Right lobe of liver (tissue), 6 donors: ENCODE results near the gene TTC23L. TPM values are rescaled to one million over a fixed set of nuclear protein-coding genes. Genes with fewer than 3 reads are reported as not detected.

Experiments
- ATAC-seq, 4 donors: fragments of 200-7000 bp; cut with Tn5 transposase; one replicate each; pipeline ENCODE4 v1.9.1; 2020; ENCODE audit warnings: mild to moderate bottlenecking in 4 of 4, moderate library complexity in 4 of 4
- DNase-seq, 3 donors: peaks; one replicate each; pipeline ENCODE4 v3.0.0-alpha.2; 2020
- H3K27ac ChIP-seq, 3 donors: fragments of 200-600 bp; one replicate each; pipeline ENCODE4 v1.8.0; 2022
- H3K27me3 ChIP-seq, 2 donors: fragments of 200-600 bp; one replicate each; pipeline ENCODE4 v1.8.0; 2022
- H3K36me3 ChIP-seq, 4 donors: fragments of 200-600 bp; sonication (generic) in 1 of 4; one replicate each; pipeline versions ENCODE4 v1.5.1 to v1.8.0; 2017 to 2022; ENCODE audit warnings: control low read depth in 1 of 4
- H3K4me1 ChIP-seq, 4 donors: fragments of 200-600 bp; sonication (generic) in 1 of 4; one replicate each; pipeline versions ENCODE4 v1.5.1 to v1.8.0; 2017 to 2022; ENCODE audit warnings: control low read depth in 1 of 4
- H3K4me3 ChIP-seq, 3 donors: fragments of 200-600 bp; one replicate each; pipeline ENCODE4 v1.8.0; 2022
- H3K9me3 ChIP-seq, 4 donors: fragments of 200-600 bp; sonication (generic) in 1 of 4; one replicate each; pipeline versions ENCODE4 v1.5.1 to v1.8.0; 2017 to 2022; ENCODE audit warnings: control low read depth in 1 of 4
- POLR2A ChIP-seq: fragments of 450-650 bp; IDR thresholded peaks from one replicate; pipeline ENCODE4 v1.6.1; 2017; ENCODE audit warnings: antibody characterized with exemption, mild to moderate bottlenecking
- WGBS: methylation state at CpG from one replicate; pipeline ENCODE4 v1.1.6; 2018; ENCODE audit warnings: low coverage, low lambda C conversion rate; ENCODE audit not compliant: insufficient coverage; ENCODE audit errors: missing lambda C conversion rate; 5-methylcytosine and 5-hydroxymethylcytosine counted together
- intact Hi-C, 2 donors: fragments of 100-400 bp; cut with DNase I; formaldehyde crosslinking; loops; one replicate each; pipeline versions ENCODE4 v1.11.2 to v1.14.1; 2022
- total RNA-seq, 6 experiments: library from RNA; depleted of rRNA in 2 of 6; stranded (reverse); fragments of >200 nt in 2 of 6; fragmentation: NEBNext Ultra II Directional in 3 of 6; extraction: Animal tissue kit (Norgen Biotek cat#: 25700) in 3 of 6; gene quantifications; one replicate each; pipeline versions ENCODE4 v1.1.0 to v1.2.4, GENCODE V29; 2016 to 2023
- TF ChIP-seq, protein P1 (sequence below), 4 donors: fragments of 200-600 bp in 3 of 4; fragments of 450-650 bp in 1 of 4; IDR thresholded peaks; one replicate each; pipeline versions ENCODE4 v1.5.1 to v1.8.0; 2016 to 2022; ENCODE audit warnings: antibody characterized with exemption in 4 of 4, mild to moderate bottlenecking in 2 of 4
- donor health status: DM: no; HTN: yes; CAD: no.
- donor health status: DM: no; HTN: no; CAD: no.
- donor health status: DM: no; HTN: no; CAD: no.
- donor health status: DM: no; HTN: yes; CAD: no.
- donor health status: DM: no; HTN: yes; CAD: no.

The TTC23L gene
- total RNA-seq, 6 experiments from 2014 or later: 0.15 to 0.51 TPM; not detected in 4

GRCh38 chr5:34858790-34859189 is 19.8 kb downstream of the TTC23L start:
- H3K9me3 ChIP-seq: no peaks in the 10 kb centered on the region
- DNase-seq (no peak), ATAC-seq (no peak)
- no peaks in the 10 kb centered on the region for H3K27me3 ChIP-seq
- intact Hi-C loops: no loop called here
- TF ChIP-seq, protein P1, sequence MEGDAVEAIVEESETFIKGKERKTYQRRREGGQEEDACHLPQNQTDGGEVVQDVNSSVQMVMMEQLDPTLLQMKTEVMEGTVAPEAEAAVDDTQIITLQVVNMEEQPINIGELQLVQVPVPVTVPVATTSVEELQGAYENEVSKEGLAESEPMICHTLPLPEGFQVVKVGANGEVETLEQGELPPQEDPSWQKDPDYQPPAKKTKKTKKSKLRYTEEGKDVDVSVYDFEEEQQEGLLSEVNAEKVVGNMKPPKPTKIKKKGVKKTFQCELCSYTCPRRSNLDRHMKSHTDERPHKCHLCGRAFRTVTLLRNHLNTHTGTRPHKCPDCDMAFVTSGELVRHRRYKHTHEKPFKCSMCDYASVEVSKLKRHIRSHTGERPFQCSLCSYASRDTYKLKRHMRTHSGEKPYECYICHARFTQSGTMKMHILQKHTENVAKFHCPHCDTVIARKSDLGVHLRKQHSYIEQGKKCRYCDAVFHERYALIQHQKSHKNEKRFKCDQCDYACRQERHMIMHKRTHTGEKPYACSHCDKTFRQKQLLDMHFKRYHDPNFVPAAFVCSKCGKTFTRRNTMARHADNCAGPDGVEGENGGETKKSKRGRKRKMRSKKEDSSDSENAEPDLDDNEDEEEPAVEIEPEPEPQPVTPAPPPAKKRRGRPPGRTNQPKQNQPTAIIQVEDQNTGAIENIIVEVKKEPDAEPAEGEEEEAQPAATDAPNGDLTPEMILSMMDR (IDR thresholded peaks at IDR 0.05): no peak
- TF ChIP-seq POLR2A: no peak
- H3K36me3 ChIP-seq: no peaks in the 10 kb centered on the region
- H3K27ac ChIP-seq: no peak overlapping the region
- WGBS: 50% methylated on average over 1 of the region's 2 CpGs
- H3K4me1 ChIP-seq: no peaks in the 10 kb centered on the region
- H3K4me3 ChIP-seq: no peak overlapping the region

- Histone ChIP-seq H3K27ac (no peak overlapping the region), H3K27me3 (no peaks in the 10 kb centered on the region), H3K36me3 (no peaks in the 10 kb centered on the region), H3K4me1 (no peaks in the 10 kb centered on the region), H3K4me3 (no peak overlapping the region), H3K9me3 (no peaks in the 10 kb centered on the region)
- intact Hi-C loops: no loop called here
- ATAC-seq: no peak
- TF ChIP-seq POLR2A: no peak
- TF ChIP-seq, protein P1 (IDR thresholded peaks at IDR 0.05): no peak
- 58% methylated on average over 4 of the region's 5 CpGs for WGBS
- DNase-seq: no peak
Observed at GRCh38 chr5:34859253-34859652, 20.3 kb downstream of the TTC23L start.

GRCh38 chr5:34863946-34864345 is 25.0 kb downstream of the TTC23L start:
- Histone ChIP-seq H3K9me3 (no peaks in the 10 kb centered on the region), H3K4me1 (peaks cover 0 to 8% (median 0%) of the 10 kb centered on the region in 4 donors), H3K36me3 (no peaks in the 10 kb centered on the region), H3K4me3 (no peak overlapping the region), H3K27me3 (no peaks in the 10 kb centered on the region), H3K27ac (no peak overlapping the region)
- intact Hi-C loops: no loop called here
- ATAC-seq (peak in 3 of 4 donors; percentile 38 to 43 (median 41)), DNase-seq (no peak)
- no peak for TF ChIP-seq POLR2A
- TF ChIP-seq, protein P1 (IDR thresholded peaks at IDR 0.05): no peak
- WGBS: 30% methylated on average over 2 of the region's 3 CpGs

- intact Hi-C loops: no loop called here
- Histone ChIP-seq H3K36me3 (no peaks in the 10 kb centered on the region), H3K4me3 (no peak overlapping the region), H3K27ac (no peak overlapping the region), H3K4me1 (peaks cover 0 to 8% (median 0%) of the 10 kb centered on the region in 4 donors), H3K27me3 (no peaks in the 10 kb centered on the region), H3K9me3 (no peaks in the 10 kb centered on the region)
- 79% methylated on average over 2 of the region's 2 CpGs for WGBS
- TF ChIP-seq, protein P1 (IDR thresholded peaks at IDR 0.05): no peak
- TF ChIP-seq POLR2A: no peak
- no peak for DNase-seq
- no peak for ATAC-seq
Observed at GRCh38 chr5:34865091-34865490, 26.1 kb downstream of the TTC23L start.

GRCh38 chr5:34866989-34867471 is 28.1 kb downstream of the TTC23L start:
- no peak overlapping the region for H3K27ac ChIP-seq
- H3K27me3 ChIP-seq: no peaks in the 10 kb centered on the region
- intact Hi-C loops: no loop called here
- peaks cover 0 to 8% (median 0%) of the 10 kb centered on the region in 4 donors for H3K4me1 ChIP-seq
- no peak overlapping the region for H3K4me3 ChIP-seq
- TF ChIP-seq POLR2A: no peak
- 77% methylated on average over 3 of the region's 3 CpGs for WGBS
- H3K36me3 ChIP-seq: no peaks in the 10 kb centered on the region
- peak in 3 of 4 donors; percentile 30 to 58 (median 47) for ATAC-seq
- H3K9me3 ChIP-seq: no peaks in the 10 kb centered on the region
- DNase-seq: peak in 1 of 3 donors; percentile 45
